Hematopoietic multipotent progenitor cell treated with erythropoietin and hydrocortisone succinate and interleukin-3 and kit ligand, for 6 days (in vitro differentiated cells): Measurements from ENCODE around the gene MYLIP.
A peak's percentile ranks its signal among the peaks of the same experiment; 100 is the strongest.

Experiments used
- DNase-seq: peaks from one replicate; pipeline ENCODE4 v3.0.0-alpha.2; 2015

Gene MYLIP

DNA sequence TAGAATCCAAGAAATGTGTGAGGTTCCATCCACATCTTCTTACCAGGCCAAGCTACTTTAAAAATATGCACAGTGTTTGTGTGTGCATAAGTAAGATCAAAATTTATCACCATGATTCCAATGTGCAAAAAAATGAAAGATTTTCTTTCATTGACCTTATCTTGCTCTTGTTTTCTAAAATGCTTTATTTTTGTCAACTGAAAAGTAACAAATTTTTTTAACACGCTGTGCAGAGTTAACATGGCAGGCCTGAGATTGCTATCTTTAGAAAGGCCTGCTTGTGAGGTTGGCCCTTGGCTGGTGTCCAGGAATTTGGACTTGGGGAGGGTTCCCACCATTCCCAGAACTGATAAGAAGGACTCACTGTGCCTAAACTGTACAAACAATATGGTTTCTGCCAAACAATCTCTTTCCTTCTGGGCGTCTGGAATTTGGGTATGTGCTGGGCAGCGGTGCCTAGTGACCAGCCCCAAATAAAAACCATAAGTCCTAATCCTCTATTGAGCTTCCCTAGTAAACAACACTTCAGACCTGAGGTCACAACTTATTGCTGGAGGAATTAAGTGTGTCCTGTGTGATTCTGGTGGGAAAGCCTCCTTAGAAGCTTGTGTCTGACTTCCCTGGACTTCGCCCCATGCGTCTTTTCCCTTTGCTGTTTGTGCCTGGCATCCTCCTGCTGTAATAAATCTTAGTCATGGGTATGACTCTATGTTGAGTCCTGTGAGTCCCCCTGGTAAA is 19.8 kb upstream of the MYLIP start:
- DNase-seq: peak; percentile 70

DNA sequence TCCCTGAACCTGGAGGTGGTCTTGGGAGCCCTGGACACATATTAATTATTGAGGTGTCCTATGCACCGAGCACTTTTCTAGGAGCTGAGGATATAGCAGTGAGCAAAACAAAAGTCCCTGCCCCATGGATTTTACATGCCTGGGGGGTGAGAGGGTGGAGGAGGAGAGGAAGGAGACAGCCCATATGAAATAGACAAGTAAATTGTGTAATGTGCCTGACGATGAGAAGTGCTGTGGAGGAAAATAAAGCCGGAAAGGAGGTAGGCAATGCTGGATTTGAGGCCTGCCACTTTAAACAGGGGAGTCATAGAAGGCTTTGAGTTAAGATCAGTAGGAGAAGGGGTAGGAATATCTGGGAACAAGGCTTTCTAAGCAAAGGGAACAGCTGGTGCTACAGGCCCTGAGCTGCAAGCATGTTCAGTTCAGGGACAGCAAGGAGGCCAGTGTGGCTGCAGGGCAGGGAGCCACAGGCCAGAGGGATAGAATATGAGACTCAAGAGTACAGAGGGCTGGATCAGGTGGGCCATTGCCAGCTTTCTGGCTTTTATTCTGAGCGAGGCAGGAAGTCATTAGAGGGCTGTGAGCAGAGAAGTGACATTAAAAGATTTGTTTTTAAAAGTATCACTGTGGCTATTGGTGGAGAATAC is 19.1 kb upstream of the MYLIP start:
- no peak for DNase-seq

DNA sequence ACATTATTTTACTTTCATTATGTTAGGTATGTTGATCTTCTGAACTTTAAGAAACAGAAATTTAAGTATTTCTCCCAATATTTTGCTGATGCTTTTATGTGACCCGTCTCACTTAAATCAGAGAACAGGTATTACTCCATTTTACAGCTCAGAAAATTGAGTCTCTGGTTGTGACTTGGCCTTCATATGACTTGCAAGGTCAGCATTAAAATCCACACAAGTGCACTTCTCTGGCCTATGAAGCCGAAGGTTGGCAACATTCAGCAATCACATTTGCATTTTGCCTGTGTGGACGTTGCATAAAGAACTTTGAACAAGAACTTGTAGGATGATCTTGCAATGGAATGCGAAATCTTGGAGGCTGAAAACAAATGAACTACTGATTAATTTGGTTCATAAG is 10.1 kb upstream of the MYLIP start:
- no peak for DNase-seq

GRCh38 chr6:16121339-16121738 is 7.5 kb upstream of the MYLIP start:
- DNase-seq: no peak

GRCh38 chr6:16122197-16122596 is 6.7 kb upstream of the MYLIP start:
- no peak for DNase-seq

DNA sequence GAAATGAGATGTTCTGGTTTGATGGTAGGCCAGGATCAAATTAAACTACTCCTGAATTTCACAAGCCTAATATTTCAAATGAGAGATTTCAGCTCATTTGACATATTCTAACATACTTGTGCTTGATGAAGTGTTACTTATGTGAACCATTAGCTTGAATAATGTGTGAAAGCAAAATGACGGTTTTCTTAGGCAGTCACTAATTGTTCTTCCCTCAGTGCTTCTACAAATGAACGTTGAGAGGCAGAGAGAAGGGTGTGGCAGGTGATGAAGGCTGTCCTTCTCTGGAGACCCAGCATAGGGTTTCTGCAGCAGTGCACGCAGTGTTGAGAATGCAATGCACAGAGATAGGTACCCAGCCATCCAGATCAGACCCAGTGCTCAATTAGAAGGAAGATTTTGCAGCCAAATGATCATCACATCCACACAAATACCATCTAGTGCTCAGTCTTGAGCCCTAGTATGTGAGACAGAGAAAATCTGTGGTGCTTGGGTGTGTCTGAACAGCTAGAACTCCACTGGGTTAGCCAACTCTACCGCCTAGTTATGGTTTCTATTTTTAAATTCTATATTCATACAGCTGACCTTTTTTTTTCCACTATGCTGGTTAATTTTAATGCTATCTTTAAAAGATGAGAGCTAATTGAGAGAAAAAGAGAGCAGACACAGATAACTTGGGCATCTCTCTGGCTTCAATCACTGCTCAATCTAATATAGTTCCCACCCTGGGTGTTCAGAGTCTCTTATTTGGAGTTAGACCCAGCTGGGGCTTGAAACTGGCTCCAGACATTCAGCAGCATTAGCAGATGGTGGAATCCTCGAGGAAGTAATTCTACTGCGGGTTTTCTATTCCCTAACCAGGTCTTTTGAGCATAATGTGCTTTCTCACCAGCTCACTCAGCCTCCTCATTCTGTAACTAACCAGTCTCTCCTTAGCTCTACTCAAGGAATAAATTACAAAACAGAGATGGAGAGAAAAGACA is 4.4 kb upstream of the MYLIP start:
- DNase-seq: no peak

- no peak for DNase-seq
Measured at GRCh38 chr6:16126056-16126455, 2.8 kb upstream of the MYLIP start.

- no peak for DNase-seq
Measured at GRCh38 chr6:16126861-16127260, 2.0 kb upstream of the MYLIP start.

DNA sequence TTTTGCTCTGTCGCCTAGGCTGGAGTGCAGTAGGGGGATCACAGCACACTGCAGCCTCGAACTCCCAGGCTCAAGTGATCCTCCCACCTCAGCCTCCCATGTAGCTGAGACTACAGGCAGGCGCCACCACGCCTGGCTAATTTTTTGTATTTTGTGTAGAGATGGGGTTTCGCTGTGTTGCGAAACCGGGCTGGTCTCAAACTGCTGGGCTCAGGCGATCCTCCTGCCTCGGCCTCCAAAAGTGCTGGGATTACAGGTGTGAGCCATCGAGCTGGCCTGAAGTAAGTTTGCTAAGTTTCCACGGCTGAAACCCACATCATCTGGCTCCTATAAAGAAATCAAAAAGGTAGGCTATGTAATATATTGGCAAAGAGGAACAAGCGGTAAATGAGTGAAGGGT is 1.4 kb upstream of the MYLIP start:
- DNase-seq: no peak

DNA sequence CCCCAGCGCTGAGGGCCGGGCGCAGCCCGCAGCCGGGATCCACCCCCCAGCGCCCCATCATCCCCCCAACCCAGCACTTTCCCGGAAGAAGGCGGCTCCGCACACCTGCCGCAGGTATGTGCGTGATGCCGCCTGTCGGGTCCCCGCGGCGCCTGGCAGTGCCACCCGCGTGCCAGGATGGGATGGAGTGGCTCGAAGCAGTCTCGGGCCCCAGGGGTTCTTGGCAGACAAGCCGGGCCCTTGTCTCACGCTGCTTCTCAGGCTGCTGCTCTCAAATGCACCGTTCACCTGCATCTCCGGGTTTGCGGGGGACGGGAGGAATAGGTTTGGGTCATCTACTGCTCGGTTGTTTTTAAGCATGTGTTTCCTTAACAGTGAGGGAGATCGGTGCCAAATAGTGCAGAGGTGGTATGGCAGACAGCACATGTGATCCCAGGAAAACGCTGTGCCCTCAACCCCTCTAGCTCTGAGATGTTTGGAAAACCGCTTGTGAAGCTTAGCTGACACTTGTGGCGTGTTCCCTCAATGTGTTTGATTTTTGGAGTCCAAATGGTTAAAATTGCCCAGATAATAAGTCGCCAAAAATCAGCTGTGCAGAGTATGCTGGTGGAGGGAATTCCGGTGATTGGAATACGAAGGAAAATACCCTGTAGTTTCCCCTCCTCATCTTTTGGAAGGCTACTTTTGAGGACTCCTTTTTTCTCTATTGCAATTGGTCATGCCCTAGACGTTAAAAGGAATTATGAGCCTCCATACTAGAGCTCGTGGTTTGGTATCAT is 926 bp downstream of the MYLIP start:
- DNase-seq: peak; percentile 43

DNA sequence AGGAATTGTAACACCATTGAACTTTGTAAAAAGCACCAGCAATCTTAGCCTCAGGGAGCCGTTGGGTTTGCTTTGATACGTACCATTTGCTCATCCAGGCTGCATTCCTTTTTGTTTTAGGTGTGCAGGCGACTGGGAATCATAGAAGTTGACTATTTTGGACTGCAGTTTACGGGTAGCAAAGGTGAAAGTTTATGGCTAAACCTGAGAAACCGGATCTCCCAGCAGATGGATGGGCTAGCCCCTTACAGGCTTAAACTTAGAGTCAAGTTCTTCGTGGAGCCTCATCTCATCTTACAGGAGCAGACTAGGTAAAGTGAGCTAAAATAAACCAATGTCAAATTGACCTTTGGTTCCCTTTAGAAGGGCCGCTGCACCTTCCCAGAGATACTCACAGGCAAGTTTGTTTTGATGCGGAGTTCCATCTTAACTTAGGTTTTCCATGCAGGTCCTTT is 1.6 kb downstream of the MYLIP start:
- DNase-seq: no peak

- peak; percentile 93 for DNase-seq
Measured at GRCh38 chr6:16130932-16131387, 2.1 kb downstream of the MYLIP start.

DNA sequence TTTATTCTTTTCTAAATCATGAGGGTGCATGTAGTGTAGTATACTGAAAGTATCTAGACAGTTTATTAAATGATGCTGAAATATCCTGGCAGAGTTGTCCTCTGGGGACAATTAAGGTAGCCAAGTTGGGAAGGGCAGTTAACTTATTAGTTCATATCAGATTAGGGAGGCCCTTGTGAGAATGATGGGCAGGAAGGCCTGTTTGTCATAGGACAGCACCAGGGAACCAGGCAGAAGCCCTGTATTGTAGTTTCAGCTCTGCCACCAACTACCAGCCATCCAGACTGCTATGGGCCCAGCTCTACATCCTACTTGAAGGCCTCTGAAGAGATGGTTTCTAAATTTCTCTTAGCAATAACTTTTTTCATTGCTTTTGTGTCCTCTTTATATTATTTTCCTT is 4.0 kb downstream of the MYLIP start:
- DNase-seq: peak; percentile 46

DNA sequence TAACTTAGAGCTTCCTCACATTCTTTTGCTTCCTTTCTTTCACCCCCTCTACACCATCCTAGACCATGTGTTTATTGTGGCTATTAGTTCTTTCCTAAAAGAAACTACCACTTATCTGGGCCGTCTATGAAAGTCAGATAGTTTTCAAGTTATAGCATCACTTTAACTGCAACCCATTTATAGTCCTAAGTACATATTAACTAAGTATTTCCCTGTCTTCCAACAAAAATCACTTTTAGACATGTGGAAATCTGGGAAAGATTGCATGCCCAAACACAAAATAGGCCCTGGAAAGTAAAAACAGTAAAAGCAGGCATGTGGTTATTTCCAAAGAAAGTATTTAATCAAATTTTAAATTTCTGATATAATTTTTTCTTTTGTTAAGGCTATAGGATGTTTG is 5.5 kb downstream of the MYLIP start:
- no peak for DNase-seq

- no peak for DNase-seq
Measured at GRCh38 chr6:16135066-16135465, 6.2 kb downstream of the MYLIP start.

DNA sequence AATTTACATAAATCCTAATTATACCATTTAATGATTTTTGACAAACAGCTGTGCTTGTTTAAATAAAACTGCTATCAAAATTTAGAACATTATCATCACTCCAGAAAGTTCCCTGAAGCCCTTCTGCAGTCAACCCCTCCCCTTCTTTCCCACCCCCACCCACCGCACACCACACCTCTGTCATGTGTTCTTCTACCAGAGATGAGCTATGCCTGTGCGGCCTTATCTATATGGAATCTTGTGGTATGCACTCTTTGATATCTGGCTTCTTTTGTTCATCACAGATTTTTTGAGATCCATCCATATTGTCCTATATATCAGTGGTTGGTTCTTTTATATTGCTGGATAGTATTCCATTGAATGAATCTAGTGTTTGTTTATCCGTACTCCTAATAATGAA is 7.2 kb downstream of the MYLIP start:
- no peak for DNase-seq

DNA sequence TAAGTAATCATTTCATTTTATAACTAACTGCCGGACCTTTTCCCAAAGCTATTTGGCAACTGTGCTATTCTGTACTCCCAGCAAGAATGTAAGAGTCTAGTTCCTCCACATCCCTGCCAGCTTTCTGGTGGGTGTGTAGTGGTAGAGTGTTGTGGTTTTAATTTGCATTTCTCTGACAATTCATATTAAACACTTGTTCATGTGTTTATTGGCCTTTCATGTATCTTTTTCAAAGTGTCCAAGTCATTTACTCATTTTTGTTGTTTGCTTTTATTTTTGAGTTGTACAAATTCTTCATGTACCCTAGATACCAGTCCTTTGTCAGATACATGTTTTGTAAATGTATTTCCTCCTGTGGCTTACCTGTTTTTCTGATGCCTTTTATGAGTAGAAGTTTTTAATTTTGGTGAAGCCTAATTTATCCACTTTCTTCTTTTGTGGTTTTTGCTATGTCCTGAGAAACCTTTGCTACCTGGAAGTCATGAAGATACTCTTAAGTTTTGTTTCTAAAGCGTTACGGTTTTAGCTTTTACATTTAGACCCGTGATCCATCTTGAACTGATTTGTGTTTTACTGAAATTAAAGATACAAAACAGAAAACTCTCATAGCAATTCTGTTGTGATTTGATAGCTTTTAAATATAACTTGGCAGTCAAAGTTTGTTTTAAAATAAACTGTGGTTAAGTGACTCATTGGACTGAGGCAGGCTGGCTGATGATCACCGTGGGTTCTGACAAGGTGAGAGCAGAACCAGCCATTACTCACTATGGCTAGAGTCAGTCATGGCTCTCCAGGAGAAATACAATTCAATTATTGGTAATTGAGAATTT is 8.0 kb downstream of the MYLIP start:
- DNase-seq: no peak

DNA sequence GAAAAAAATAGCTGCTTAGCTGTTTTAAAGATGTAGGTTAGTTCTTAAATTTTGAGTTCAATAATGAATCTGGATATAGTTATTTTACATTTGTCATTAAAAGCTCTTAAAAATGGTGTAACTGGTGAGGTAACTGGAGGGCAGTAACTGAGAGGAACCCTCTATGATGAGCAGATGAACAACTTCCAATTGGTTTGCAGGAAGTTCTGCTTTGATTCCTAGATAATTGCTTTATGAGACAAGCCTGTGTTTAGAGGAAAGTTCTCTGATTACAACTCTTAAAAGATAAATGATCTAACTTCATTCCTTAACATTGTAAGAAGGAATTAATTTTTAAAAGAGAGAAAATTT is 8.5 kb downstream of the MYLIP start:
- no peak for DNase-seq

- DNase-seq: no peak
Measured at GRCh38 chr6:16139556-16139955, 10.7 kb downstream of the MYLIP start.

DNA sequence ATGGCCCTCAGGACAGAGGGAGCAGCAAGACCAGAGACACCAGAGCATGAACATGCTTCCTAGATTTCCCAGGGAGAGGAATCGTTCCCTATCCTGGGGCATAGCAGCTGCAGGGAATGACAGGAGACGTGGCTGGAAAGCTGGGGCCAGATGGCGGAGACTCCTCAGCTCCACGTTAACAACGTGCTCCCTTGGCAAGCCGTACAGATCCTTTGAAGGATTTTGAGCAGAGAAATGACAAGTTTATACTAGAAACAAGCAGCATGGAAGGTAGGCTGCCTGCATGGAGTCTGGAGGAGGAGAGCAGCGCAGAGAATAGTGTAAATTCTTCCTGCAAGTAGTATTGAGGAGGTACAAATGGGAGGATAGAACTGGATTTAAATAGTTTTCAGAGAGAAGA is 11.7 kb downstream of the MYLIP start:
- DNase-seq: no peak

DNA sequence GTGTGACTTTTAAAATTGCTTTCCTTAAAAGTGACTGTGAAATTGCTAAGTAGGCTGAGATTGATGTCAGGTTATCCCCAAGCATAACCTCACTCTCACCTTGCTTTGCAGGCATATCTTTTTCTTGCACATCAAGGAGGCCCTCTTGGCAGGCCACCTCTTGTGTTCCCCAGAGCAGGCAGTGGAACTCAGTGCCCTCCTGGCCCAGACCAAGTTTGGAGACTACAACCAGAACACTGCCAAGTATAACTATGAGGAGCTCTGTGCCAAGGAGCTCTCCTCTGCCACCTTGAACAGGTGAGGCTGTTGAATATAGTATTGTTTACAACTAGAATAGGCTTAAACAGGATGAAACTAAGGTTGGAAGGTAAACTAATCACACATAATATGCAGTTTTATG is 12.6 kb downstream of the MYLIP start:
- no peak for DNase-seq

- DNase-seq: no peak
Measured at GRCh38 chr6:16145038-16145437, 16.2 kb downstream of the MYLIP start.
